Daoy (cell line): Measurements from ENCODE around the gene ITPR3. TPM values are rescaled to one million over a fixed set of nuclear protein-coding genes. Genes with fewer than 3 reads are reported as not detected.

ENCODE experiments used
- DNase-seq: peaks from one replicate; pipeline ENCODE4 v3.0.0-alpha.2; 2015; ENCODE audit warnings: low read depth
- total RNA-seq: library from RNA; depleted of rRNA; stranded (reverse); fragments of >200 nt; shearing (Covaris generic); gene quantifications from 2 replicates; pipeline ENCODE4 v1.2.3, GENCODE V29; 2014

The ITPR3 gene
- total RNA-seq, 1 experiment from 2014 or later: 12.6 TPM

- DNase-seq: no peak
Observed at GRCh38 chr6:33686225-33686924, 65.3 kb downstream of the ITPR3 start.

GRCh38 chr6:33686981-33687975, 66.2 kb downstream of the ITPR3 start:
- DNase-seq: no peak

GRCh38 chr6:33688006-33688405, 66.9 kb downstream of the ITPR3 start:
- no peak for DNase-seq

GRCh38 chr6:33688451-33689147, 67.5 kb downstream of the ITPR3 start:
- DNase-seq: no peak

GRCh38 chr6:33689148-33689494, 68.0 kb downstream of the ITPR3 start:
- DNase-seq: no peak

- DNase-seq: no peak
Observed at GRCh38 chr6:33689879-33690278, 68.8 kb downstream of the ITPR3 start.

GRCh38 chr6:33690766-33691165, 69.6 kb downstream of the ITPR3 start:
- no peak for DNase-seq

GRCh38 chr6:33691456-33692077, 70.4 kb downstream of the ITPR3 start:
- DNase-seq: no peak

GRCh38 chr6:33692078-33692759, 71.1 kb downstream of the ITPR3 start:
- DNase-seq: peak; percentile 46

GRCh38 chr6:33692760-33693158, 71.6 kb downstream of the ITPR3 start:
- no peak for DNase-seq

GRCh38 chr6:33693186-33694105, 72.3 kb downstream of the ITPR3 start:
- no peak for DNase-seq

GRCh38 chr6:33694401-33694931, 73.3 kb downstream of the ITPR3 start:
- peak; percentile 90 for DNase-seq

- DNase-seq: no peak
Observed at GRCh38 chr6:33694977-33695376, 73.9 kb downstream of the ITPR3 start.

GRCh38 chr6:33695451-33695887, 74.3 kb downstream of the ITPR3 start:
- DNase-seq: no peak

GRCh38 chr6:33696076-33696475, 75.0 kb downstream of the ITPR3 start:
- DNase-seq: no peak

- peak; percentile 77 for DNase-seq
Observed at GRCh38 chr6:33696548-33697518, 75.7 kb downstream of the ITPR3 start.

- no peak for DNase-seq
Observed at GRCh38 chr6:33697845-33698244, 76.7 kb downstream of the ITPR3 start.

GRCh38 chr6:33698494-33698893, 77.4 kb downstream of the ITPR3 start:
- no peak for DNase-seq

GRCh38 chr6:33699131-33699530, 78.0 kb downstream of the ITPR3 start:
- no peak for DNase-seq
